Liver (tissue), 9 donors: Measurements from ENCODE around the gene UXS1. TPM values are rescaled to one million over a fixed set of nuclear protein-coding genes. Genes with fewer than 3 reads are reported as not detected.

Source experiments
- DNase-seq: peaks from one replicate; pipeline ENCODE4 v3.0.0-alpha.2; 2017; ENCODE audit warnings: low spot score
- H3K27ac ChIP-seq, 2 donors: one replicate each; pipeline ENCODE4 v1.7.0; 2013; ENCODE audit warnings: inconsistent platforms in 2 of 2, low read length in 2 of 2, control low read depth in 1 of 2, low read depth in 1 of 2, mild to moderate bottlenecking in 1 of 2
- H3K27me3 ChIP-seq, 4 donors: one replicate each; pipeline versions ENCODE4 v1.6.1 to v1.7.0; 2013; ENCODE audit warnings: low read length in 3 of 4, inconsistent platforms in 1 of 4, mild to moderate bottlenecking in 1 of 4, moderate library complexity in 1 of 4; ENCODE audit not compliant: control insufficient read depth in 4 of 4, insufficient read depth in 4 of 4
- H3K36me3 ChIP-seq, 4 donors: one replicate each; pipeline versions ENCODE4 v1.6.1 to v1.7.0; 2013; ENCODE audit warnings: low read length in 3 of 4, mild to moderate bottlenecking in 3 of 4, low read depth in 1 of 4, moderate library complexity in 1 of 4; ENCODE audit not compliant: control insufficient read depth in 4 of 4, insufficient read depth in 3 of 4
- H3K4me1 ChIP-seq, 4 donors: one replicate each; pipeline versions ENCODE4 v1.6.1 to v1.7.0; 2013; ENCODE audit warnings: low read length in 3 of 4, mild to moderate bottlenecking in 3 of 4, moderate library complexity in 1 of 4; ENCODE audit not compliant: control insufficient read depth in 4 of 4, insufficient read depth in 4 of 4
- H3K4me3 ChIP-seq, 3 donors: one replicate each; pipeline versions ENCODE4 v1.6.1 to v1.7.0; 2013; ENCODE audit warnings: low read length in 3 of 3, control low read depth in 1 of 3, low read depth in 1 of 3, mild to moderate bottlenecking in 1 of 3
- H3K9ac ChIP-seq, 2 donors: one replicate each; pipeline ENCODE4 v1.7.0; 2013; ENCODE audit warnings: low read length in 2 of 2, mild to moderate bottlenecking in 2 of 2, moderate library complexity in 2 of 2, control low read depth in 1 of 2, low read depth in 1 of 2
- H3K9me3 ChIP-seq, 4 donors: one replicate each; pipeline versions ENCODE4 v1.6.1 to v1.7.0; 2013; ENCODE audit warnings: low read length in 3 of 4; ENCODE audit not compliant: control insufficient read depth in 4 of 4
- ATF3 ChIP-seq: IDR thresholded peaks from 2 replicates; pipeline ENCODE4 v1.6.1; 2016; ENCODE audit warnings: antibody characterized with exemption
- CTCF ChIP-seq: fragments of 150-350 bp; IDR thresholded peaks from 2 replicates; pipeline ENCODE4 v1.5.1; 2017; ENCODE audit warnings: improper control_type of control experiment, low read depth, low read length; ENCODE audit not compliant: missing input control
- EGR1 ChIP-seq, 2 donors: IDR thresholded peaks; 2 replicates each; pipeline ENCODE4 v1.6.1; 2016 to 2018; ENCODE audit warnings: antibody characterized with exemption in 2 of 2, low read depth in 2 of 2
- FOXA1 ChIP-seq: IDR thresholded peaks from 2 replicates; pipeline ENCODE4 v1.6.1; 2016; ENCODE audit warnings: antibody characterized with exemption
- FOXA2 ChIP-seq: IDR thresholded peaks from 2 replicates; pipeline ENCODE4 v1.6.1; 2016; ENCODE audit warnings: antibody characterized with exemption
- GABPA ChIP-seq, 2 donors: IDR thresholded peaks in 1 of 2; conservative IDR thresholded peaks in 1 of 2; 2 replicates each; pipeline ENCODE4 v1.6.1; 2016; ENCODE audit warnings: antibody characterized with exemption in 2 of 2, mild to moderate bottlenecking in 1 of 2, moderate library complexity in 1 of 2
- HNF4A ChIP-seq, 2 donors: conservative IDR thresholded peaks; 2 replicates each; pipeline ENCODE4 v1.6.1; 2016; ENCODE audit warnings: antibody characterized with exemption in 2 of 2, mild to moderate bottlenecking in 2 of 2
- HNF4G ChIP-seq: IDR thresholded peaks from 2 replicates; pipeline ENCODE4 v1.6.1; 2016; ENCODE audit warnings: antibody characterized with exemption
- JUND ChIP-seq, 2 donors: IDR thresholded peaks; 2 replicates each; pipeline ENCODE4 v1.6.1; 2016; ENCODE audit warnings: antibody characterized with exemption in 2 of 2
- NR2F2 ChIP-seq: IDR thresholded peaks from 2 replicates; pipeline ENCODE4 v1.6.1; 2016; ENCODE audit warnings: antibody characterized with exemption
- RAD21 ChIP-seq, 2 donors: IDR thresholded peaks; 2 replicates each; pipeline ENCODE4 v1.6.1; 2016; ENCODE audit warnings: antibody characterized with exemption in 2 of 2, mild to moderate bottlenecking in 2 of 2
- REST ChIP-seq: IDR thresholded peaks from 2 replicates; pipeline ENCODE4 v1.6.1; 2016; ENCODE audit warnings: antibody characterized with exemption, mild to moderate bottlenecking
- YY1 ChIP-seq: IDR thresholded peaks from 2 replicates; pipeline ENCODE4 v1.6.1; 2016; ENCODE audit warnings: antibody characterized with exemption, mild to moderate bottlenecking
- ZBTB33 ChIP-seq: IDR thresholded peaks from 2 replicates; pipeline ENCODE4 v1.6.1; 2016; ENCODE audit warnings: antibody characterized with exemption
- WGBS: extraction: QIAGEN DNeasy Blood & Tissue Kit; methylation state at CpG from one replicate; pipeline ENCODE4 v1.1.7; 2013; 5-methylcytosine and 5-hydroxymethylcytosine counted together
- polyA plus RNA-seq, 2 donors: library from polyadenylated mRNA; stranded (reverse) in 1 of 2; unstranded in 1 of 2; fragments of 200-250 nt in 1 of 2; fragments of >200 nt in 1 of 2; fragmentation: Nextera tagmentation in 1 of 2; extraction: Ambion mirVana in 1 of 2; gene quantifications; one replicate each; pipeline versions ENCODE4 v1.2.1 to v1.2.3, GENCODE V29; 2013 to 2015
- total RNA-seq, 2 donors: library from RNA; depleted of rRNA; stranded (reverse); fragments of >200 nt; gene quantifications; one replicate each; pipeline ENCODE4 v1.2.3, GENCODE V29; 2014
- donor health status: healthy.
- donor health status: healthy.
- donor health status: healthy.
- donor health status: healthy.
- donor health status: healthy.

Gene UXS1
- total and polyA plus RNA-seq, 4 donors = 8.8 to 19.9 (median 10.0) TPM

GRCh38 chr2:106119074-106119473 is 75.0 kb downstream of the UXS1 start (continued):
- no peak for TF ChIP-seq REST
- no peak for TF ChIP-seq NR2F2

GRCh38 chr2:106117882-106118684 is 76.0 kb downstream of the UXS1 start:
- Histone ChIP-seq H3K4me3 (no peak overlapping the region), H3K27ac (no peak overlapping the region), H3K9ac (no peak overlapping the region), H3K9me3 (no peaks in the 10 kb centered on the region), H3K27me3 (no peaks in the 10 kb centered on the region), H3K36me3 (peaks cover 0 to 3% (median 2%) of the 10 kb centered on the region in 4 donors), H3K4me1 (no peaks in the 10 kb centered on the region)
- 88% methylated on average over 9 of the region's 9 CpGs for WGBS
- TF ChIP-seq REST (no peak), ATF3 (no peak), FOXA1 (no peak), NR2F2 (no peak), ZBTB33 (no peak), FOXA2 (no peak), YY1 (no peak), CTCF (no peak), GABPA (IDR thresholded peaks at IDR 0.05 in 1 of 2, conservative IDR thresholded peaks at IDR 0.05 in 1 of 2) (no peak), JUND (IDR thresholded peaks at IDR 0.05) (no peak), RAD21 (IDR thresholded peaks at IDR 0.05) (no peak), HNF4A (conservative IDR thresholded peaks at IDR 0.05) (no peak), EGR1 (IDR thresholded peaks at IDR 0.05; ENCODE audit: low read depth in 2 of 2) (no peak), HNF4G (no peak)
- no peak for DNase-seq
